Renal pelvis (tissue), 4 donors: ENCODE data around the gene ABCG4. TPM values are rescaled to one million over a fixed set of nuclear protein-coding genes. Genes with fewer than 3 reads are reported as not detected.
"Not testable (repeated sequence)": the region's sequence is repeated elsewhere in the genome, so short reads cannot be mapped to it uniquely, and the experiment has no call there.

Experiments
- DNase-seq: peaks from one replicate; pipeline ENCODE4 v3.0.0-alpha.2; 2013
- polyA plus RNA-seq, 3 donors: library from polyadenylated mRNA; unstranded; fragments of 120-200 nt; gene quantifications; one replicate each; pipeline ENCODE4 v1.2.1, GENCODE V29; 2013; ENCODE audit not compliant: insufficient read length in 3 of 3

ABCG4 gene
- polyA plus RNA-seq, 3 donors = 0.70 to 1.4 (median 0.92) TPM

- no peak for DNase-seq
Measured at GRCh38 chr11:119153049-119153818, 4.4 kb downstream of the ABCG4 start.

DNA sequence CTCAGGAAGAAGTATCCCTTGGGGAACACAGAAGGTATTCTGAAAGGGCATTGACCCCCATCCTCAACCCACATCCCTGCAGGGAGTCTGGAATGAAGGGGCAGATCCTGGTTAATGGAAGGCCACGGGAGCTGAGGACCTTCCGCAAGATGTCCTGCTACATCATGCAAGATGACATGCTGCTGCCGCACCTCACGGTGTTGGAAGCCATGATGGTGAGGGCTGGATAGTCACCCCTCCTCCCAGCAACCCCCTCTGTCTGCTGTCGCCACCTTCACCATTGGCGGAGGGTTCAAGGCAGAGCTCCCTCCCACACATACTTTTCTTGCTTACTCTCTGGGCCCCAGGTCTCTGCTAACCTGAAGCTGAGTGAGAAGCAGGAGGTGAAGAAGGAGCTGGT is 5.3 kb downstream of the ABCG4 start:
- DNase-seq = no peak

DNA sequence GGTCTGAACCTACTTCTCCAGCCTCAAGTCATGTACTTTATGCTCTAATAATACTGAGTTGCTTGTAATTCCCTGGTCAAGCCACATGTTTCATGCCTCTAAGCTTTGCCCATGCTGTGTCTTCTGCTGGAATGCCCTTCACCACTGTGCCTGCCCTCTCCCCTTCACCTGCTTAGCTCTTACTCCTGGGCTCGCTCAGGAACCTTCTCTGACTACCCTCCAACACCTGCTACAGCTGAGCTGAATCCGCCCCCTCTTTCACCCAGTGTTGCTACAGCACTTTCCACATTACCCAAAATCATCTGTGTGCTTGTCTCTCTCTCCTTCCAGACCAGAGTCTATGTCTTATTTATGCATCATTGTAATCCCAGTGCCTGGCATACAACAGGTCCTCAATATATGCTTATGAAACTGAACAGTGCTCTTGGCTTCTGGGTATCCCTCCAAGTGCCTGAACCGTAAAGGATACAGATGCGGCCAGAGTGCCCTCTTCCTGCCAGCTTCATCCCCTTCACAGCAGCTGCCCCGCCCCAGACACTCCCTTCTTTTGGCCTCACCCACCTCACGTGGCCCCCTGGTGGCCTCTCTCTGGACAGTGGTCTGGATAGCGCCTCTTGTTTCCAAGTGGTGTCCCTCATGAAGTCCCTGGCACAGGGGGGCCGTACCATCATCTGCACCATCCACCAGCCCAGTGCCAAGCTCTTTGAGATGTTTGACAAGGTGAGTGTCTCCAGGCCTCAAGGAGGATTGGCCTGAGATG is 7.1 kb downstream of the ABCG4 start:
- DNase-seq = no peak

DNA sequence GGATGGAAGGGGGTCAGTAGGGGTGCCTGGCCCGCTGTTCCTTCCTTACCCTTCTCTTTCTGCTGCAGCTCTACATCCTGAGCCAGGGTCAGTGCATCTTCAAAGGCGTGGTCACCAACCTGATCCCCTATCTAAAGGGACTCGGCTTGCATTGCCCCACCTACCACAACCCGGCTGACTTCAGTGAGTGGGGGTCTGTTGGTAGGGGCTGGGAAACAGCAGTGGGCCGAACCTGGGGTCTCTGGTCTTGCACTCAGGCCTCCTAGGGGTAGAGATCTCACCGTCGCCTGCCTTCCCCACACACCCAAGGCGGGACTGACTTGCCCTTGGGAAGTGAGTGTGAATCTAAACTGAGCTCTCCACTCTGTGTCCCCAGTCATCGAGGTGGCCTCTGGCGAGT is 7.6 kb downstream of the ABCG4 start:
- no peak for DNase-seq

DNA sequence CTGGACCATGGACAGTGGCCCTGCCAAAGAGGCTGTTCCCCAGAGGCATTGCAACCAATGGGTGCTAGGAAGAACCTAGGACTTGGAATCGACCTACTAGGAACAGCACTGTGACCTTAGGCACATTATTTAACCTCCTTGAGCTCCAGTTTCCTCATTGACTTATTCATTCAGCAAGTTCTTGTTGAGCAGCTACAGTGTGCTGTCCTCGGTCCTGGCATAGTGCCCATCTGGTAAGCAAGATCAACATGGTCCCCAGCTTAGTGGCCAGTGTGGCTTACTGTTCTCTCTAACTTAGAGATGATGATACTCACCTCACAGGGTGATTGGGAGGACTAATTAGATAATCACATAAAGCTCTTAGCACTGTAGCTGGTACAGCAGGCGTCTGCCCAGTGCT is 8.2 kb downstream of the ABCG4 start:
- DNase-seq = no peak

- DNase-seq = no peak
Measured at GRCh38 chr11:119158467-119158866, 9.6 kb downstream of the ABCG4 start.

DNA sequence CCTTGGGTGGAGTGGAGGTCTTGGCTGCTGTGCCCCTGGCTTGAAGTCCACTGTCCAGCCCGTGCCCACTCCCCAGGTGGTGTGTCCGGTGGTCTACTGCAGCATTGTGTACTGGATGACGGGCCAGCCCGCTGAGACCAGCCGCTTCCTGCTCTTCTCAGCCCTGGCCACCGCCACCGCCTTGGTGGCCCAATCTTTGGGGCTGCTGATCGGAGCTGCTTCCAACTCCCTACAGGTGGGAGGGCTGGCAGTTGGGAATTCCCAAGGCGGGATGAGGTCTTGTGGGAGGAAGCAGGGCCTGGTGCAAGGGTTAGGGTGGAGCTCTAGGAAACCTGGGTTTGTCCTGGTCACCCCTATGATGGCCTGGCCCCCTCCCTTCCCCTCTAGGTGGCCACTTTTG is 11.3 kb downstream of the ABCG4 start:
- no peak for DNase-seq

GRCh38 chr11:119161871-119162270 is 13.0 kb downstream of the ABCG4 start:
- no peak for DNase-seq

GRCh38 chr11:119166368-119167076 is 17.7 kb downstream of the ABCG4 start:
- peak; percentile 65 for DNase-seq

DNA sequence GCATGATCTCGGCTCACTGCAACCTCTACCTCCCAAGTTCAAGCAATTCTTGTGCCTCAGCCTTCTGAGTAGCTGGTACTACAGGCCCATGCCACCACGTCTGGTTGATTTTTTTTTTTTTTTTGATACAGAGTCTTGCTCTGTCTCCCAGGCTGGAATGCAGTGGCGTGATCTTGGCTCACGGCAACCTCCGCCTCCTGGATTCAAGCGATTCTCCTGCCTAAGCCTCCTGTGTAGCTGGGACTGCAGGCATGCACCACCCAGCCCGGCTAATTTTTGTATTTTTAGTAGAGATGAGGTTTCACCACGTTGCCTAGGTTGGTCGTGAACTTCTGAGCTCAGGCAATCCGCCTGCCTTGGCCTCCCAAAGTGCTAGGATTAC is 18.2 kb downstream of the ABCG4 start:
- DNase-seq = not testable (repeated sequence)

GRCh38 chr11:119167933-119168332 is 19.1 kb downstream of the ABCG4 start:
- DNase-seq = no peak

GRCh38 chr11:119168471-119169281 is 19.8 kb downstream of the ABCG4 start, which contains the start of gene NLRX1:
Gene NLRX1 (plus strand): TSS chr11:119168725. CDS start chr11:119171404, 2,679 bp downstream.
- DNase-seq = peak; percentile 80

DNA sequence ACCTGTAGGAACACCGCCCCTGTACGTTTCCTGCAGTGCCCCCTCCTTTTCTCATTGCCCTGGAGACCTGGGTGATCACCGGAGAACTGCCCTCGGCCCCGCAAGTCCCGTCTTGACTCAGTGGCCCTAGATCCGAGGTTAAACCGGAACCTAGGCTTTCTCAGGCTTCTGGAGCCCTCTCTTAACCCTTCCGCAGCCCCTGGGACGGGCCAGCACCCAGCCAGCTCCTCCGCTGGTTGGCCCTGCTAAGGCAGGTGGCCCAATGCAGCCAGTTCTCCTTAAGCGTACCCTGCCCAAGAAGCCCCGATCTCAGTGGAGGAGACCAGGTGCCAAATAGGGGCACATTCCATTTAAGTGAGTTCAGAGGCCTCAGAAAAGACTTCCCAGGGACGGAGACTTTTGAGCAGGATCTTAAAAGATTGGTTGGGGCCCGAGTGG is 20.4 kb downstream of the ABCG4 start:
- peak; percentile 36 for DNase-seq

- no peak for DNase-seq
Measured at GRCh38 chr11:119172513-119172912, 23.7 kb downstream of the ABCG4 start.

DNA sequence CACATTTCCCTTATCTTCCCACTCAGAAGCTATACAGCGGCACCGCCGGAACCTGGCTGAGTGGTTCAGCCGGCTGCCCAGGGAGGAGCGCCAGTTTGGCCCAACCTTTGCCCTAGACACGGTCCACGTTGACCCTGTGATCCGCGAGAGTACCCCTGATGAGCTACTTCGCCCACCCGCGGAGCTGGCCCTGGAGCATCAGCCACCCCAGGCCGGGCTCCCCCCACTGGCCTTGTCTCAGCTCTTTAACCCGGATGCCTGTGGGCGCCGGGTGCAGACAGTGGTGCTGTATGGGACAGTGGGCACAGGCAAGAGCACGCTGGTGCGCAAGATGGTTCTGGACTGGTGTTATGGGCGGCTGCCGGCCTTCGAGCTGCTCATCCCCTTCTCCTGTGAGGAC is 24.6 kb downstream of the ABCG4 start:
- DNase-seq = no peak

GRCh38 chr11:119175493-119176077 is 26.7 kb downstream of the ABCG4 start:
- DNase-seq = no peak

GRCh38 chr11:119178166-119178680 is 29.4 kb downstream of the ABCG4 start:
- no peak for DNase-seq

DNA sequence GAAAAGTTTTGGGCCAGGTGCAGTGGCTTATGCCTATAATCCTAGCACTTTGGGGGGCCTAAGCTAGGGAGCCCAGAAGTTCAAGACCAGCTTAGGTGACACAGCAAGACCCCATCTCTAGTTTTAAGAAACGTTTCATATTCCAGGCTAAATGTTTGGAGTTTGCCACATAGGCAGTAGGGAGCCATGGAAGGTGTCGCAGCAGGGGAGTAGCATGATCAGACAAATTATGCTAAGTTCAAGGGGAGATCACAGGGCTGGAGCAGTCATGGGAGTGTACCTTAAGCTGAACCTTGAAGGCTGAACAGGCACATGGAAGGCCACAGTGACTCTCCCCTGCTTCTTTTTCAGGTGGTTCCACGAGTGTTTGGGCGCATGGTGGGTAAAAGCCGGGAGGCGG is 30.5 kb downstream of the ABCG4 start:
- DNase-seq = no peak

DNA sequence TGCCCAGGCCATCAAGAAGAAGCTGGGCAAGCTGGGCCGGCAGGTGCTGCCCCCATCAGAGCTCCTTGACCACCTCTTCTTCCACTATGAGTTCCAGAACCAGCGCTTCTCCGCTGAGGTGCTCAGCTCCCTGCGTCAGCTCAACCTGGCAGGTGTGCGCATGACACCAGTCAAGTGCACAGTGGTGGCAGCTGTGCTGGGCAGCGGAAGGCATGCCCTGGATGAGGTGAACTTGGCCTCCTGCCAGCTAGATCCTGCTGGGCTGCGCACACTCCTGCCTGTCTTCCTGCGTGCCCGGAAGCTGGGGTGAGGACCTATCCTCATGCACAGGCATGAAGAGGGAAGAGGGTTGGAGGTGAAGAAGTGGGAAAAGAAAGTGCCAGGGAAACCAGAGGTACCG is 31.1 kb downstream of the ABCG4 start:
- no peak for DNase-seq

- no peak for DNase-seq
Measured at GRCh38 chr11:119180729-119181676, 32.2 kb downstream of the ABCG4 start.
